ENCODE results near the gene CAMSAP3. TPM values are rescaled to one million over a fixed set of nuclear protein-coding genes. Genes with fewer than 3 reads are reported as not detected.
"Not testable (repeated sequence)": the region's sequence is repeated elsewhere in the genome, so short reads cannot be mapped to it uniquely, and the experiment has no call there.

The CAMSAP3 gene
- total RNA-seq, 1 experiment from 2014 or later, result 16.6 TPM

- Histone ChIP-seq H3K27me3 (ENCODE audit: low read length) (no peaks in the 10 kb centered on the region), H3K4me3 (ENCODE audit: low read length) (no peak overlapping the region), H3K4me1 (ENCODE audit: insufficient read depth, low read length) (no peaks in the 10 kb centered on the region), H2AFZ (ENCODE audit: low read length) (no peak overlapping the region), H3F3A (ENCODE audit: low read length, unreplicated experiment) (no peaks in the 10 kb centered on the region), H3K79me2 (ENCODE audit: low read length) (peaks cover 19% of the 10 kb centered on the region), H3K27ac (ENCODE audit: low read length) (no peak overlapping the region), H3K36me3 (ENCODE audit: low read depth, low read length) (peaks cover 7% of the 10 kb centered on the region; the same call in 1 of the 2 replicates), H3K9ac (ENCODE audit: low read length) (no peak overlapping the region), H4K20me1 (ENCODE audit: low read length) (no peaks in the 10 kb centered on the region), H3K4me2 (ENCODE audit: low read length) (no peak overlapping the region), H3K9me3 (ENCODE audit: low read length) (no peaks in the 10 kb centered on the region), H3K9me2 (replicated peaks; ENCODE audit: low read length) (no peaks in the 10 kb centered on the region)
- TF ChIP-seq CTCF (conservative IDR thresholded peaks at IDR 0.05; ENCODE audit: low read depth, low read length), result no peak
- TF ChIP-seq EZH2 (IDR thresholded peaks at IDR 0.05; ENCODE audit: low read length, unreplicated experiment), result no peak
- no peak for TF ChIP-seq EZH2phosphoT487 (IDR thresholded peaks at IDR 0.05; ENCODE audit: borderline replicate concordance, low read length)
- CTCF ChIA-PET, result no interaction called here
- no TSS peak for BruUV-seq (replicated peaks)
- POLR2A ChIA-PET (ENCODE audit: unreplicated experiment), result no interaction called here
- ATAC-seq, result no peak
- no peak for DNase-seq
- intact Hi-C loops (cut with micrococcal nuclease), result no loop called here
Measured at GRCh38 chr19:7642295-7643030, 46.8 kb downstream of the CAMSAP3 start.

GRCh38 chr19:7643031-7643415 lies 47.4 kb downstream of the CAMSAP3 start:
- Histone ChIP-seq H3K4me3 (ENCODE audit: low read length) (no peak overlapping the region), H3K4me1 (ENCODE audit: insufficient read depth, low read length) (no peaks in the 10 kb centered on the region), H3F3A (ENCODE audit: low read length, unreplicated experiment) (no peaks in the 10 kb centered on the region), H3K27me3 (ENCODE audit: low read length) (no peaks in the 10 kb centered on the region), H4K20me1 (ENCODE audit: low read length) (no peaks in the 10 kb centered on the region), H2AFZ (ENCODE audit: low read length) (no peak overlapping the region), H3K9me3 (ENCODE audit: low read length) (no peaks in the 10 kb centered on the region), H3K36me3 (ENCODE audit: low read depth, low read length) (peaks cover 7% of the 10 kb centered on the region; the same call in 1 of the 2 replicates), H3K4me2 (ENCODE audit: low read length) (no peak overlapping the region), H3K9ac (ENCODE audit: low read length) (no peak overlapping the region), H3K79me2 (ENCODE audit: low read length) (peaks cover 14% of the 10 kb centered on the region), H3K27ac (ENCODE audit: low read length) (no peak overlapping the region), H3K9me2 (replicated peaks; ENCODE audit: low read length) (no peaks in the 10 kb centered on the region)
- DNase-seq (no peak), ATAC-seq (no peak)
- CTCF ChIA-PET, result no interaction called here
- no peak for TF ChIP-seq EZH2phosphoT487 (IDR thresholded peaks at IDR 0.05; ENCODE audit: borderline replicate concordance, low read length)
- no peak for TF ChIP-seq CTCF (conservative IDR thresholded peaks at IDR 0.05; ENCODE audit: low read depth, low read length)
- no peak for TF ChIP-seq EZH2 (IDR thresholded peaks at IDR 0.05; ENCODE audit: low read length, unreplicated experiment)
- POLR2A ChIA-PET (ENCODE audit: unreplicated experiment), result interaction anchor here (0.6 kb wide), 1 partner anchor 10 kb away, joined by 4 read pairs; the partner anchor contains the start of gene PCP2
- no TSS peak for BruUV-seq (replicated peaks)
- intact Hi-C loops (cut with micrococcal nuclease), result no loop called here

- CTCF ChIA-PET; H3K4me1 ChIP-seq (ENCODE audit: insufficient read depth, low read length); H2AFZ ChIP-seq (ENCODE audit: low read length); H3K4me3 ChIP-seq (ENCODE audit: low read length); H3K36me3 ChIP-seq (ENCODE audit: low read depth, low read length); BruUV-seq (replicated peaks); H3K27me3 ChIP-seq (ENCODE audit: low read length); H3K27ac ChIP-seq (ENCODE audit: low read length); H3F3A ChIP-seq (ENCODE audit: low read length, unreplicated experiment); H3K9me2 ChIP-seq (replicated peaks; ENCODE audit: low read length); H3K9me3 ChIP-seq (ENCODE audit: low read length); ATAC-seq; H3K9ac ChIP-seq (ENCODE audit: low read length); H4K20me1 ChIP-seq (ENCODE audit: low read length); intact Hi-C loops (cut with micrococcal nuclease); H3K4me2 ChIP-seq (ENCODE audit: low read length); H3K79me2 ChIP-seq (ENCODE audit: low read length): not testable (repeated sequence)
- DNase-seq, result peak; percentile 74
- POLR2A ChIA-PET (ENCODE audit: unreplicated experiment), result interaction anchor here (0.6 kb wide), 2 partner anchors 11 to 277 kb away, joined by 4 to 26 read pairs; partner anchors contain the start of genes PCP2 and SNAPC2
Measured at GRCh38 chr19:7643629-7644549, 48.2 kb downstream of the CAMSAP3 start.
